SK-N-SH treated with all-trans-retinoic acid at 6 μM for 48 hours (cell line): ENCODE results near the gene LYPD8.

ENCODE experiments used
- ATAC-seq: fragments of 200-7000 bp; cut with Tn5 transposase; 3 replicates; pipeline ENCODE4 v1.9.1; 2020; ENCODE audit warnings: mild to moderate bottlenecking, moderate library complexity
- ARNTL ChIP-seq: fragments of 450-650 bp; formaldehyde crosslinking; IDR thresholded peaks from 2 replicates; pipeline ENCODE4 v1.5.0; 2020; ENCODE audit warnings: low read depth, mild to moderate bottlenecking, moderate library complexity, borderline replicate concordance
- BACH2 ChIP-seq: fragments of 250-450 bp; sonication (Bioruptor Pico); IDR thresholded peaks from 2 replicates; pipeline ENCODE4 v1.9.0; 2021; ENCODE audit warnings: mild to moderate bottlenecking, borderline replicate concordance
- CREB5 ChIP-seq: fragments of 250-450 bp; sonication (Bioruptor Pico); IDR thresholded peaks from 2 replicates; pipeline ENCODE4 v1.5.1; 2020; ENCODE audit warnings: low read depth, mild to moderate bottlenecking, moderate library complexity
- CSDC2 ChIP-seq: fragments of 250-450 bp; sonication (Bioruptor Pico); IDR thresholded peaks from 2 replicates; pipeline ENCODE4 v1.5.0; 2020; ENCODE audit warnings: mild to moderate bottlenecking, moderate library complexity
- ESRRG ChIP-seq: fragments of 250-450 bp; sonication (Bioruptor Pico); IDR thresholded peaks from 2 replicates; pipeline ENCODE4 v1.6.1; 2021; ENCODE audit warnings: mild to moderate bottlenecking
- GLIS3 ChIP-seq: fragments of 250-450 bp; sonication (Bioruptor Pico); IDR thresholded peaks from 2 replicates; pipeline ENCODE4 v1.5.0; 2020; ENCODE audit warnings: mild to moderate bottlenecking, moderate library complexity
- ISL1 ChIP-seq: fragments of 250-450 bp; sonication (Bioruptor Pico); IDR thresholded peaks from 2 replicates; pipeline ENCODE4 v2.1.2; 2022; ENCODE audit warnings: mild to moderate bottlenecking, moderate library complexity
- OSR1 ChIP-seq: fragments of 250-450 bp; sonication (Bioruptor Pico); IDR thresholded peaks from 2 replicates; pipeline ENCODE4 v1.8.0; 2022; ENCODE audit warnings: moderate library complexity, mild to moderate bottlenecking, inconsistent platforms
- POU6F1 ChIP-seq: fragments of 250-450 bp; sonication (Bioruptor Pico); IDR thresholded peaks from 2 replicates; pipeline ENCODE4 v1.8.0; 2021; ENCODE audit warnings: low read depth, mild to moderate bottlenecking, moderate library complexity, borderline replicate concordance
- SNAI2 ChIP-seq: fragments of 250-450 bp; sonication (Bioruptor Pico); IDR thresholded peaks from 2 replicates; pipeline ENCODE4 v1.5.0; 2020; ENCODE audit warnings: mild to moderate bottlenecking, moderate library complexity
- TCF4 ChIP-seq: fragments of 250-450 bp; sonication (Bioruptor Pico); IDR thresholded peaks from 2 replicates; pipeline ENCODE4 v1.8.0; 2021; ENCODE audit warnings: mild to moderate bottlenecking, moderate library complexity, borderline replicate concordance
- TOX ChIP-seq: fragments of 250-450 bp; sonication (Bioruptor Pico); IDR thresholded peaks from 2 replicates; pipeline ENCODE4 v1.8.0; 2021; ENCODE audit warnings: mild to moderate bottlenecking, moderate library complexity, borderline replicate concordance
- TSHZ2 ChIP-seq: fragments of 250-450 bp; sonication (Bioruptor Pico); IDR thresholded peaks from 2 replicates; pipeline ENCODE4 v1.5.0; 2020; ENCODE audit warnings: mild to moderate bottlenecking, moderate library complexity
- ZC3H10 ChIP-seq: fragments of 250-450 bp; sonication (Bioruptor Pico); IDR thresholded peaks from 2 replicates; pipeline ENCODE4 v1.5.1; 2021; ENCODE audit warnings: mild to moderate bottlenecking, moderate library complexity
- ZFP30 ChIP-seq: fragments of 450-650 bp; formaldehyde crosslinking; IDR thresholded peaks from 2 replicates; pipeline ENCODE4 v1.5.0; 2022; ENCODE audit warnings: mild to moderate bottlenecking, moderate library complexity
- ZNF565 ChIP-seq: fragments of 450-650 bp; formaldehyde crosslinking; conservative IDR thresholded peaks from 2 replicates; pipeline ENCODE4 v1.5.0; 2020; ENCODE audit warnings: low read depth, mild to moderate bottlenecking, moderate library complexity
- ZNF70 ChIP-seq: fragments of 450-650 bp; formaldehyde crosslinking; IDR thresholded peaks from 2 replicates; pipeline ENCODE4 v1.5.0; 2020; ENCODE audit warnings: mild to moderate bottlenecking, moderate library complexity
- TF ChIP-seq, protein P1 (sequence below): fragments of 250-450 bp; sonication (Bioruptor Pico); IDR thresholded peaks from 2 replicates; pipeline ENCODE4 v1.5.1; 2021; ENCODE audit warnings: mild to moderate bottlenecking, moderate library complexity
- TF ChIP-seq, protein P2 (sequence below): fragments of 250-450 bp; sonication (Bioruptor Pico); IDR thresholded peaks from 2 replicates; pipeline ENCODE4 v1.8.0; 2020; ENCODE audit warnings: mild to moderate bottlenecking, moderate library complexity, borderline replicate concordance

Gene LYPD8

DNA sequence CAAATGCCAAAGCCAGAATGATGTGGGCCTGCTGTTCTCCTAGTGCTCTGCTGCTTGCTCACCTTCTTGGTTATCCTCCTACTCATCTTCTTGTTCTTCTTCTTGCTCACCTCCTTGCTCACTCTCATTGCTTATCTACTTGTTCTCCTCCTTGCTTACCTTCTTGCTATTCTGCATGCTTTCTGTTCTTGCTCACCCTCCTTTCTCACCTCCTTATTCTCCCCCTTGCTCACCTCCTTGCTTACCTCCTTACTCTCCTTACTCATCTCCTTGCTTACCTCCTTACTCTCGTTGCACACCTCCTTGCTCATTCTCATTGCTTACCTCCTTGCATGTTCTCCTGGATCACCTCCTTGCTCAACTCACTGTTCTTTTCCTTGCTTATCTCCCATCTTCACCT lies 52.8 kb downstream of the LYPD8 start, which contains the start of gene OR14I1:
Gene OR14I1 (minus strand): TSS at position 53 of the 400 bp plus-strand sequence.
- no peak for ATAC-seq
- no peak for TF ChIP-seq ZFP30 (CRISPR knock-in tag)
- no peak for TF ChIP-seq ARNTL (CRISPR knock-in tag)
- no peak for TF ChIP-seq CSDC2 (CRISPR knock-in tag)
- TF ChIP-seq TCF4 (CRISPR knock-in tag): no peak
- no peak for TF ChIP-seq TSHZ2 (CRISPR knock-in tag)

DNA sequence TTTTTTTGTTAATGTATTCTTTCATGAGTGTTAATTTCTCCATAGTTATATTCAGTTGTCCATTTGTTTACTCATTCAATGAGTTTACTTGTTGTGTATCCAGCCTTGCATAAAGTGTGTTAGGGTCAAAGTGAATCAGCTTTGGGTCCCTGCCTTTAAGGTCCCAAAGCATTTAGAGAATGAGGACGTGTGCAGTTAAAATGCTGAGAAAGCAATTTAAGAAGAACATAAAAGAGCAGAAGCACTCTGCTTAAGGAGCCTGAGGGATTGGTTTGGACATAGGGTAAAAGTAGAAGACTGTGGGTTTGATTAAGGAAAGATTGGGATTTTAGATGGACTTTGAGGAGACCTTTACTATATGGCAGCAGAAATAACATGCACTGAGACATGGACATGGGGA lies 56.5 kb downstream of the LYPD8 start:
- no peak for ATAC-seq
- no peak for TF ChIP-seq POU6F1
- TF ChIP-seq ZC3H10 (CRISPR knock-in tag): no peak
- TF ChIP-seq OSR1: no peak
- TF ChIP-seq GLIS3 (CRISPR knock-in tag): no peak
- TF ChIP-seq TOX (CRISPR knock-in tag): no peak
- TF ChIP-seq ESRRG (CRISPR knock-in tag): no peak
- no peak for TF ChIP-seq ZFP30 (CRISPR knock-in tag)
- TF ChIP-seq, protein P1, sequence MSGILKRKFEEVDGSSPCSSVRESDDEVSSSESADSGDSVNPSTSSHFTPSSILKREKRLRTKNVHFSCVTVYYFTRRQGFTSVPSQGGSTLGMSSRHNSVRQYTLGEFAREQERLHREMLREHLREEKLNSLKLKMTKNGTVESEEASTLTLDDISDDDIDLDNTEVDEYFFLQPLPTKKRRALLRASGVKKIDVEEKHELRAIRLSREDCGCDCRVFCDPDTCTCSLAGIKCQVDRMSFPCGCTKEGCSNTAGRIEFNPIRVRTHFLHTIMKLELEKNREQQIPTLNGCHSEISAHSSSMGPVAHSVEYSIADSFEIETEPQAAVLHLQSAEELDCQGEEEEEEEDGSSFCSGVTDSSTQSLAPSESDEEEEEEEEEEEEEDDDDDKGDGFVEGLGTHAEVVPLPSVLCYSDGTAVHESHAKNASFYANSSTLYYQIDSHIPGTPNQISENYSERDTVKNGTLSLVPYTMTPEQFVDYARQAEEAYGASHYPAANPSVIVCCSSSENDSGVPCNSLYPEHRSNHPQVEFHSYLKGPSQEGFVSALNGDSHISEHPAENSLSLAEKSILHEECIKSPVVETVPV (CRISPR knock-in tag): no peak
- TF ChIP-seq, all 23 proteins: peak for 0

- no peak for ATAC-seq
- no peak for TF ChIP-seq TOX (CRISPR knock-in tag)
- TF ChIP-seq TCF4 (CRISPR knock-in tag): no peak
- no peak for TF ChIP-seq SNAI2 (CRISPR knock-in tag)
- TF ChIP-seq, protein P2, sequence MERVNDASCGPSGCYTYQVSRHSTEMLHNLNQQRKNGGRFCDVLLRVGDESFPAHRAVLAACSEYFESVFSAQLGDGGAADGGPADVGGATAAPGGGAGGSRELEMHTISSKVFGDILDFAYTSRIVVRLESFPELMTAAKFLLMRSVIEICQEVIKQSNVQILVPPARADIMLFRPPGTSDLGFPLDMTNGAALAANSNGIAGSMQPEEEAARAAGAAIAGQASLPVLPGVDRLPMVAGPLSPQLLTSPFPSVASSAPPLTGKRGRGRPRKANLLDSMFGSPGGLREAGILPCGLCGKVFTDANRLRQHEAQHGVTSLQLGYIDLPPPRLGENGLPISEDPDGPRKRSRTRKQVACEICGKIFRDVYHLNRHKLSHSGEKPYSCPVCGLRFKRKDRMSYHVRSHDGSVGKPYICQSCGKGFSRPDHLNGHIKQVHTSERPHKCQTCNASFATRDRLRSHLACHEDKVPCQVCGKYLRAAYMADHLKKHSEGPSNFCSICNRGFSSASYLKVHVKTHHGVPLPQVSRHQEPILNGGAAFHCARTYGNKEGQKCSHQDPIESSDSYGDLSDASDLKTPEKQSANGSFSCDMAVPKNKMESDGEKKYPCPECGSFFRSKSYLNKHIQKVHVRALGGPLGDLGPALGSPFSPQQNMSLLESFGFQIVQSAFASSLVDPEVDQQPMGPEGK: no peak
- TF ChIP-seq, protein P1 (CRISPR knock-in tag): no peak
- TF ChIP-seq ZNF565 (CRISPR knock-in tag): no peak
- no peak for TF ChIP-seq ZNF70 (CRISPR knock-in tag)
- no peak for TF ChIP-seq TSHZ2 (CRISPR knock-in tag)
- no peak for TF ChIP-seq CREB5 (CRISPR knock-in tag)
- TF ChIP-seq BACH2 (CRISPR knock-in tag): no peak
- TF ChIP-seq OSR1: no peak
- no peak for TF ChIP-seq ARNTL (CRISPR knock-in tag)
- TF ChIP-seq ISL1 (CRISPR knock-in tag): no peak
- no peak for TF ChIP-seq ESRRG (CRISPR knock-in tag)
- TF ChIP-seq ZC3H10 (CRISPR knock-in tag): no peak
- TF ChIP-seq CSDC2 (CRISPR knock-in tag): no peak
Measured at GRCh38 chr1:248697907-248698306, 57.7 kb downstream of the LYPD8 start.
